Frontal cortex (tissue), 4 donors: Measurements from ENCODE around the gene GPRC5D. TPM values are rescaled to one million over a fixed set of nuclear protein-coding genes. Genes with fewer than 3 reads are reported as not detected.

Experiments
- DNase-seq, 2 donors: peaks; one replicate each; pipeline ENCODE4 v3.0.0; 2012; ENCODE audit warnings: low spot score in 2 of 2
- FAIRE-seq: peaks from 2 replicates; lab custom pipeline; 2012; peaks lifted over from hg19 to GRCh38; lab: Jason Lieb, UNC
- total RNA-seq: library from RNA; depleted of rRNA; stranded (reverse); fragments of >200 nt; gene quantifications from one replicate; pipeline ENCODE4 v1.2.3, GENCODE V29; 2014
- donor health status: control.
- donor health status: control.
- donor health status: control.

Gene GPRC5D
- not detected for total RNA-seq

DNA sequence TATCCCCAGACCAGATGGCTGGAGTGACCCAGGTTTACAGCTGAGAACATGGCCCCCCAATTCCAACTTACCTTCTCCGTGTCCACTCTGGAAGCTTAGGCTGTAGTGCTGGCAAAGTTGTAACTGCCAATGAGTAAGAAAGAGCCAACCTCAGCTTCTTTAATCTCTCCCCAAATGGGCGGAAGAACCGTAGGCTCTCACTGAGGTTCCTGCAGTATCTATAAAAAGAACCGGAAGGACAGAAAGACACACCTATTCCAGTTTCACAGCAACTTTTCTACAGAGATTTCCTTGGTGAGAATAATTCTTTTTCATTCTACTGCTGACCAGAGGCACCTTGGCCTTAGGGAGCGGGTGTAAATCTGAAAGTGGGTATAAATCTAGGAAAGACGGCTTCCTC, at the start of gene GPRC5D:
TSS of gene GPRC5D (minus strand) at position 135 of the 400 bp plus-strand sequence. CDS start 1,786 bp downstream, outside the sequence.
- no peak for FAIRE-seq
- no peak for DNase-seq

DNA sequence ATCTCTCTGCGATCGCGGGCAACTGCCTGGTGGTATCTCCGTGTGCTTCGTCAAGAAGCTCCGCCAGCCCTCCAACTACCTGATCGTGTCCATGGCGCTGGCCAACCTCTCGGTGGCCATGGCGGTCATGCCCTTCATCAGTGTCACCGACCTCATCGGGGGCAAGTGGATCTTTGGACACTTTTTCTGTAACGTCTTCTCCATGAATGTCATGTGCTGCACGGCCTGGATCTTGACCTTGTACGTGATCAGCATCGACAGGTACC, 49.7 kb upstream of the GPRC5D start:
- DNase-seq, result no peak
- FAIRE-seq, result no peak

DNA sequence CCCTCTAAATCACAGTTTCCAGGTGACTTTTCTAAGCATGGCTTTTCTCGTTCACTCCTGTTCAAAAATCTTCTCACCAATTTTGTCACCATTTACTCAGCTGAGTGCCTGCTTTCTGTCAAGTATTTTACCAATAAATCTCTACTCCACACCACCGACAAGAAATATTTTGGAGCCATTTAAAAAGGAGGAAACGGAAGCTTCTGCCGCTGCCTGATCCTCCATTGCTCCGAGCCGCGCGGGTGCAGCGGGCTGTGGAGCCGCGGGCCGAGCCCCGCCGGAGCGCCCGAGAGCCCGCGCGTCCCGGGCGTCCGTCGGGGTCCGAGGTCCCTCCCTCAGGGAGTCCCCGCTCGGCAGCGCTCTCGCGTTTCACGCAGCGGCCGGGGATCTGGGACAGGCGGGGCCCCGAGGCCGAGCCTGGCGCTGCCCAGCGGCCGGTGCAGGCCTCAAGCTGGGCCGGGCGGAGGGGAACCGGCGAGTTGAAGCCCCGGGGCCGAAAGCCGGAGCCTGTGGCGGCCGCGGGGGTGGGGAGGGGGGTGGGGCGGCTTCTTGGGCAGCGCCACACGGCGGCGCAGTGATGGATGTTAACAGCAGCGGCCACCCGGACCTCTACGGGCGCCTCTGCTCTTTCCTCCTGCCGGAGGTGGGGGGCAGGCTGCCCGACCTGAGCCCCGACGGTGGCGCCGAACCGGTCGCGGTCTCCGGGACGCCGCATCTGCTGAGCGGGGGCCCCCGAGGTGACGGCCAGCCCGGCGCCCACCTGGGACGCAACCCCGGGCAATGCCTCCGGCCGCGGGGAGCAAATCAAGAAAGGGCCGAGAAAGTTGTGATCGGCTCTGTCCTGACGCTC, 49.2 kb upstream of the GPRC5D start:
- DNase-seq (peak; percentile 82 to 84), FAIRE-seq (no peak)

DNA sequence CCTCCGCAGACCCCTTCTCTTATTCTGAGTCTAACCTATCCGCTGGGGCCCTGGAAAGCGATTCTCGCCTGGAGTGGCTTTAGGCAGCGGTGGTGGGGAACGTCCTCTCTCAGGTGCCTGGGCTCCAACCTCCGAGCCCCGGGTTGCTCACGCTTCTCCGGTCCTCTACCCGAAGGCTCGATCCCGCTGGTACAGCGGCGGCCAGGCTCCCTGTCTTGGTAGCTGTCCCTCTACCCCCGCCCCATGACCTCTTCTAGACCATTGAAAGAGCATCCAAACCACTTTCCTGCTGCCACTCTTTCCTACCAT, 48.6 kb upstream of the GPRC5D start:
- peak; percentile 46 to 62 for DNase-seq
- FAIRE-seq, result no peak

- peak; percentile 98 for DNase-seq
- no peak for FAIRE-seq
Observed at GRCh38 chr12:12999959-13000615, 48.1 kb upstream of the GPRC5D start, which contains the start of gene HEBP1. TSS of gene HEBP1 (minus strand) at chr12:13000265. CDS start at chr12:13000114, 151 bp downstream.

DNA sequence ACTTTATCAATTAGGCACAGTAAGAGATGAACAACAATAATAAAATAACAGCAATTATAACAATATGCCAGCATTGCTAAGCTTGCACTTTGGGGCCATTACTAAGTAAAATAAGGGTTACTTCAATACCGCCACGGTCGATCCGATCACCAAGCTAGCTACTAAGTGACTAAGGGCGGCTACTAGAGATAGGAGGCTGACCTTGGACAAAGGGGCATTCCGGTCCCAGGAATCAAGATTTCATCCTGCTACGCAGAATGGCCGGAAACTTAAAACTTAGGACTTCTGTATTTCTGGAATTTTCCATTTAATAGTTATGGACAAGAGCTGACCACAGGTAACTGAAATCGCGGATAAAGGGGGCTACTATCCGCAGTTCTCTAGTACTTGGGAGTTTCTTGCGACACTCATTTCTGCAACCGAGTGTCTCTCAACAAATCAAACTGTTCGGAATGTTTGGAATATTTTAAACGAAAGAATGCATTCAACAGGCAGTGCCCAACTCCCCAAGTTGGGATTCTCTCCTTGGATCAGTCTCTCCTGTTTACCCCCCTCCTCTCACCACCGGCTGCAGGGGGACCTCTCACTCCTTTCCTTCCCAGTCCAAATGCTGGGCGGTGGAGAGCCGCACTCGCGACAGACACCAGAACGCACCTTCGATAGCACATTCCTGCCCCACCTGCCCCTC, 47.4 kb upstream of the GPRC5D start:
- peak in 1 of 2 donors; percentile 31 for DNase-seq
- no peak for FAIRE-seq

- FAIRE-seq (no peak), DNase-seq (no peak)
Observed at GRCh38 chr12:12998248-12998647, 46.3 kb upstream of the GPRC5D start.

DNA sequence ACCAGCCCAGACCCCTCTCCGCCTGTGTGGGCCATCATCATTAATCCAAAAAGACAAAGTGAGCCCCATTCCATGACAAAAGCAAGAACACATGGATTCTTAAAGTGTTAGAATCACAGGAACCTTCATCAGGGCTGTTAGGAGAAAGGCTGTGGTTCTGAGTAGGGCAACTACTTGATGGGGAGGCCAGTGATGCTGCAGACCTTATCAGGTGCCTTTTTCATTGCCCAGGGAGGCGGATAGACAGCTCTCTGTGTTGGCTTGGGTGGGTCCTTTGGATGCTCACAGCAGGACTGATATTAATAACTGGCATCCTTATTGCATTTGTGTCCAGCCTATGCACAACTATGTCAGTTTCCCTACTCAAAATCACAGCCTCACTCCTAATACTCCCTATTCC, 45.8 kb upstream of the GPRC5D start:
- no peak for DNase-seq
- FAIRE-seq, result no peak

GRCh38 chr12:12997156-12997555, 45.2 kb upstream of the GPRC5D start:
- no peak for FAIRE-seq

GRCh38 chr12:12996209-12996608, 44.2 kb upstream of the GPRC5D start:
- no peak for FAIRE-seq
- no peak for DNase-seq

More at GRCh38 chr12:12997156-12997555, 45.2 kb upstream of the GPRC5D start:
- no peak for DNase-seq

DNA sequence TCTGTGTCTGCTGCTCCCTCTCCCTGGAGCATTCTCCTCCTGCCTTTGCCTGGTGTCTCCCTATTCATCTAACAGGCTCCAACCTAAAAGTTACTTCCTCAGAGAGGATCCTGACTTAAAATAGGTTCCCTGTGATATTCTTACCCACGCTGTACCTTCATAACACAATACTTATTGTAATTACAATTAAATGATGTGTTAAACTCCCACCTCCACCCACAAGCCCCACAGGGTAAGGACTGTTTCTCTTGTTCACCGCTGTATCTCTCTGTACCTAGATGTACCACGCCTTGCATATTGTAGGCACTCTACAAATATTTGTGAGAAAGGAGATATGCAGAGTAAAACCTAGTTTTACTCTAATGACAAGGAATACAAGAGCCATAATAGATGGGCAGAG, 43.1 kb upstream of the GPRC5D start:
- FAIRE-seq, result no peak

DNA sequence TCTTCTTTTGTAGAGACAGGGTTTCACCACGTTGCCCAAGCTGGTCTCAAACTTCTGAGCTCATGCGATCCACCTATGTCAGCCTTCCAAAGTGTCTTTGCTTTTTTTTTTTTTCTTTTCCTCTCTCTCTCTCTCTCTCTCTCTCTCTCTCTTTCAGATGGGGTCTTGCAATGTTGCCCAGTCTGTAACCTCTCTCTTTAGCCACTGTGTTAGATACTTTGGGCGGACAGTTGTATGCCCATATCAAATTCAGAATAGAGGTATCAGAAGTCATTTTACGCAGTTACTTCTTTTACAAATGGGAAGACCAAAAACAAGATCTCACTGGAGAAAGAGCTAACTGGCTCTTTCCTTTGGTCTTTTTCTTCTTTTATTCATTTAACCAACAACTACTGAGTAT, 41.4 kb upstream of the GPRC5D start:
- no peak for FAIRE-seq
- no peak for DNase-seq

More for the DNA sequence above, 43.1 kb upstream of the GPRC5D start:
- no peak for DNase-seq

DNA sequence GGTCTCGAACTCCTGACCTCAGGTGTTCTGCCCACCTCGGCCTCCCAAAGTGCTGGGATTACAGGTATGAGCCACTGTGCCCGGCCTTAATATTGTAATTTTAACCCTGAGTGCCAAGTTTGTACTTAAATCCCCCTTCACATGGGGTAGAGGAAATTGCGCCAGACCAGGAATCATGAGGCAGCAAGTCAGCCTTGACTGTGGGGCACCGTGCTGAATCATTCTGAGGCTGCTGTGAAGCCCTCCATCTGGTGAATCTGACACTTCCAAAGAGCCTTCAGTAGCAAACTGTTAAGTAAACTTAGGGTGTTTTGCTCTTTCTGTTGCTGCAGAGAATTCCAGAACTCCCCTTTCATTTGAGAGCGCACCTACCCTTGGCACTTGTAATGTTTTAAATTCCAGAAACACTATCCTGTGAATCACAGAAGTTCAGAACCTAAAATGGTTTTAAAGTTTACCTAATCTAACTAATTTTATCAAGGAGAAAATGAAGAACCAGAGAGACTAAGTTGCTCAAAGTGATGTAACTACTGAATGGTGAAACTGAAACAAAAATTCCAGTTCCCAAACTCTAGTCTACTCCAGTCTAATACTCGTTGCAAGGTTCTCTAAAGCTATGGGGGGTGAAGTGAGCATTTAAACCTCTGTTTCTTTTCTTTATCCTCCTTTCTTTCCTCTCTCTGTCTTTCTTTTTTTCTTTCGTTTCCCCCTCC, 40.6 kb upstream of the GPRC5D start:
- DNase-seq, result no peak
- FAIRE-seq, result no peak

GRCh38 chr12:12990700-12991468, 38.9 kb upstream of the GPRC5D start:
- DNase-seq, result no peak
- no peak for FAIRE-seq

- FAIRE-seq, result no peak
- no peak for DNase-seq
Observed at GRCh38 chr12:12987421-12987820, 35.5 kb upstream of the GPRC5D start.

- FAIRE-seq (no peak), DNase-seq (no peak)
Observed at GRCh38 chr12:12986775-12987331, 34.9 kb upstream of the GPRC5D start.

- FAIRE-seq (no peak), DNase-seq (no peak)
Observed at GRCh38 chr12:12985817-12986408, 33.9 kb upstream of the GPRC5D start.

- FAIRE-seq, result no peak
- DNase-seq, result no peak
Observed at GRCh38 chr12:12984149-12984548, 32.2 kb upstream of the GPRC5D start.
